Ovary (tissue), 3 donors: ENCODE results near the gene ASPSCR1.

Source experiments
- CTCF ChIP-seq, 3 donors: fragments of 450-650 bp in 2 of 3; fragments of 200-600 bp in 1 of 3; IDR thresholded peaks; one replicate each; pipeline versions ENCODE4 v1.5.1 to v1.8.0; 2016 to 2022; ENCODE audit warnings: antibody characterized with exemption in 3 of 3, mild to moderate bottlenecking in 1 of 3
- EP300 ChIP-seq: sonication (generic); formaldehyde crosslinking; IDR thresholded peaks from one replicate; pipeline ENCODE4 v1.6.1; 2017; ENCODE audit warnings: antibody characterized with exemption
- POLR2A ChIP-seq: fragments of 450-650 bp; IDR thresholded peaks from one replicate; pipeline ENCODE4 v1.6.1; 2017; ENCODE audit warnings: antibody characterized with exemption, mild to moderate bottlenecking, moderate library complexity
- donor health status: DM: no; HTN: no; CAD: no.

GRCh38 chr17:82007228-82007494 is 29.7 kb downstream of the ASPSCR1 start:
- no peak for TF ChIP-seq CTCF (IDR thresholded peaks at IDR 0.05)
- TF ChIP-seq POLR2A: no peak
- TF ChIP-seq EP300: no peak
